B cell (primary cell): Measurements from ENCODE around the gene CTRB1. TPM values are rescaled to one million over a fixed set of nuclear protein-coding genes. Genes with fewer than 3 reads are reported as not detected.

ENCODE experiments used
- ATAC-seq: fragments of 200-7000 bp; cut with Tn5 transposase; one replicate; pipeline ENCODE4 v1.10.0; 2021; ENCODE audit warnings: low read depth, mild to moderate bottlenecking, moderate number of reproducible peaks, moderate library complexity
- CTCF ChIA-PET: fragments of 350-600 bp; sonication (Branson Sonifier 250); formaldehyde crosslinking; loops from one replicate; lab custom pipeline; 2021; ENCODE audit warnings: antibody characterized with exemption, inconsistent platforms; lab: Charles Lee
- POLR2A ChIA-PET: fragments of 350-600 bp; sonication (Branson Sonifier 250); formaldehyde crosslinking; loops from one replicate; lab custom pipeline; 2021; ENCODE audit warnings: antibody characterized with exemption; lab: Charles Lee
- DNase-seq: peaks from one replicate; pipeline ENCODE4 v3.0.0; 2013
- H2AFZ ChIP-seq: 2 replicates; pipeline ENCODE4 v1.6.1; 2012; ENCODE audit warnings: mild to moderate bottlenecking, low read depth, low read length; ENCODE audit not compliant: insufficient read depth, poor library complexity, severe bottlenecking
- H3K27ac ChIP-seq, 2 donors: 1 replicate in 1 of 2; 2 replicates in 1 of 2; pipeline ENCODE4 v1.5.1; 2012 to 2013; ENCODE audit warnings: low read length in 2 of 2, mild to moderate bottlenecking in 2 of 2, moderate library complexity in 1 of 2
- H3K27me3 ChIP-seq, 4 experiments: fragments of 200-600 bp in 1 of 4; sonication (generic) in 1 of 4; replicated peaks in 1 of 4; 1 replicate in 2 of 4; 2 replicates in 2 of 4; pipeline versions ENCODE4 v1.6.1 to v1.7.0; 2013 to 2016; ENCODE audit warnings: low read length in 3 of 4, mild to moderate bottlenecking in 2 of 4, mixed read lengths in 1 of 4, moderate library complexity in 1 of 4; ENCODE audit not compliant: insufficient read depth in 4 of 4, control insufficient read depth in 3 of 4; ENCODE audit errors: control extremely low read depth in 1 of 4
- H3K36me3 ChIP-seq, 2 experiments: replicated peaks in 1 of 2; 1 replicate in 1 of 2; 2 replicates in 1 of 2; pipeline versions ENCODE4 v1.6.1 to v1.7.1; 2013; ENCODE audit warnings: low read length in 1 of 2; ENCODE audit not compliant: insufficient read depth in 2 of 2, control insufficient read depth in 1 of 2; ENCODE audit errors: control extremely low read depth in 1 of 2, extremely low read depth in 1 of 2
- H3K4me1 ChIP-seq, 2 donors: fragments of 200-600 bp in 1 of 2; sonication (generic) in 1 of 2; 1 replicate in 1 of 2; 2 replicates in 1 of 2; pipeline versions ENCODE4 v1.5.1 to v1.6.1; 2013 to 2017; ENCODE audit warnings: low read length in 2 of 2; ENCODE audit not compliant: control insufficient read depth in 2 of 2, insufficient read depth in 2 of 2
- H3K4me2 ChIP-seq: replicated peaks from 2 replicates; pipeline ENCODE3; 2012; ENCODE audit warnings: mild to moderate bottlenecking, low read depth, low read length; ENCODE audit not compliant: poor library complexity, severe bottlenecking
- H3K4me3 ChIP-seq, 5 experiments: fragments of 200-600 bp in 1 of 5; sonication (generic) in 1 of 5; 1 replicate in 3 of 5; 2 replicates in 2 of 5; pipeline versions ENCODE4 v1.5.1 to v1.7.0; 2011 to 2016; ENCODE audit warnings: low read length in 4 of 5, mild to moderate bottlenecking in 4 of 5, low read depth in 2 of 5, control low read depth in 1 of 5, moderate library complexity in 1 of 5; ENCODE audit not compliant: insufficient read depth in 1 of 5; ENCODE audit errors: control extremely low read depth in 1 of 5, extremely low read depth in 1 of 5
- H3K79me2 ChIP-seq: fragments of 200-600 bp; sonication (generic); one replicate; pipeline ENCODE4 v1.6.0; 2016; ENCODE audit warnings: low read length; ENCODE audit not compliant: control insufficient read depth, insufficient read depth
- H3K9ac ChIP-seq: fragments of 200-600 bp; sonication (generic); 2 replicates; pipeline ENCODE4 v1.6.1; 2017; ENCODE audit warnings: mild to moderate bottlenecking, low read length, moderate library complexity
- H3K9me3 ChIP-seq, 3 donors: one replicate each; pipeline versions ENCODE4 v1.6.1 to v1.7.1; 2013; ENCODE audit warnings: low read length in 2 of 3; ENCODE audit not compliant: control insufficient read depth in 2 of 3, insufficient read depth in 1 of 3; ENCODE audit errors: control extremely low read depth in 1 of 3
- H4K20me1 ChIP-seq: 2 replicates; pipeline ENCODE4 v1.6.0; 2012; ENCODE audit warnings: mild to moderate bottlenecking, low read length; ENCODE audit not compliant: insufficient read depth, control insufficient read depth, poor library complexity, severe bottlenecking
- H3K27ac Mint-ChIP-seq: one replicate; pipeline ENCODE4 v1.8.0; 2021; ENCODE audit warnings: mixed read lengths
- H3K27me3 Mint-ChIP-seq: one replicate; pipeline ENCODE4 v1.8.0; 2021; ENCODE audit warnings: mixed read lengths
- H3K4me1 Mint-ChIP-seq: one replicate; pipeline ENCODE4 v1.8.0; 2021; ENCODE audit warnings: mixed read lengths
- H3K4me3 Mint-ChIP-seq: one replicate; pipeline ENCODE4 v1.8.0; 2021; ENCODE audit warnings: mixed read lengths
- H3K9me3 Mint-ChIP-seq: one replicate; pipeline ENCODE4 v1.8.0; 2022; ENCODE audit warnings: mixed read lengths; ENCODE audit not compliant: insufficient read depth
- CTCF ChIP-seq: fragments of 200-600 bp; IDR thresholded peaks from one replicate; pipeline ENCODE4 v1.8.0; 2022; ENCODE audit warnings: antibody characterized with exemption, mild to moderate bottlenecking
- EZH2 ChIP-seq: IDR thresholded peaks from 2 replicates; pipeline ENCODE4 v1.6.1; 2012; ENCODE audit warnings: borderline replicate concordance, low read depth, mild to moderate bottlenecking, moderate library complexity, low read length; ENCODE audit not compliant: insufficient read depth, poor library complexity, severe bottlenecking
- WGBS: methylation state at CpG from one replicate; pipeline ENCODE4 v1.1.5; 2013; ENCODE audit warnings: missing lambda C conversion rate; ENCODE audit not compliant: insufficient coverage; 5-methylcytosine and 5-hydroxymethylcytosine counted together
- intact Hi-C: fragments of 100-400 bp; cut with micrococcal nuclease; formaldehyde crosslinking; loops from one replicate; pipeline ENCODE4 v1.10.0; 2022
- polyA plus RNA-seq: library from polyadenylated mRNA; depleted of rRNA; stranded (reverse); fragments of >200 nt; gene quantifications from 2 replicates; pipeline ENCODE4 v1.2.3, GENCODE V29; 2012
- total RNA-seq, 2 donors: library from RNA; stranded (reverse); fragments of 120-200 nt in 1 of 2; gene quantifications; 1 replicate in 1 of 2; 2 replicates in 1 of 2; pipeline versions ENCODE4 v1.2.3 to v1.2.4, GENCODE V29; 2013 to 2022

Gene CTRB1
- total and polyA plus RNA-seq, 2 donors (not counting 1 experiment from before 2014, with no cell fraction given): not detected

- H3K9ac ChIP-seq: no peak overlapping the region
- H3K27ac ChIP-seq: no peak overlapping the region
- intact Hi-C loops: no loop called here
- H3K79me2 ChIP-seq: no peaks in the 10 kb centered on the region
- H2AFZ ChIP-seq: no peak overlapping the region
- no peak for DNase-seq
- no peaks in the 10 kb centered on the region for H4K20me1 ChIP-seq
- peaks cover 0 to 20% (median 3%) of the 10 kb centered on the region in 4 experiments for H3K27me3 ChIP-seq
- H3K9me3 Mint-ChIP-seq: no peaks in the 10 kb centered on the region
- POLR2A ChIA-PET: no interaction called here
- CTCF ChIA-PET: no interaction called here
- no peaks in the 10 kb centered on the region for H3K36me3 ChIP-seq
- no peak overlapping the region for H3K4me2 ChIP-seq
- WGBS: 87% methylated on average over 10 of the region's 11 CpGs
- no peak overlapping the region for H3K4me3 Mint-ChIP-seq
- H3K9me3 ChIP-seq: peaks cover 0 to 7% (median 0%) of the 10 kb centered on the region in 3 donors
- no peaks in the 10 kb centered on the region for H3K4me1 Mint-ChIP-seq
- H3K27ac Mint-ChIP-seq: no peak overlapping the region
- no peak overlapping the region for H3K4me3 ChIP-seq
- H3K4me1 ChIP-seq: no peaks in the 10 kb centered on the region
- H3K27me3 Mint-ChIP-seq: peaks cover 16% of the 10 kb centered on the region
- no peak for ATAC-seq
- TF ChIP-seq EZH2 (no peak), CTCF (no peak)
Measured at GRCh38 chr16:75207831-75208230, 11.0 kb upstream of the CTRB1 start.

GRCh38 chr16:75208242-75208825 lies 10.5 kb upstream of the CTRB1 start:
- H3K4me3 ChIP-seq: no peak overlapping the region
- H3K4me1 ChIP-seq: no peaks in the 10 kb centered on the region
- H3K27me3 Mint-ChIP-seq: peaks cover 16% of the 10 kb centered on the region
- no peak overlapping the region for H2AFZ ChIP-seq
- ChIA-PET CTCF (interaction anchor here (1.0 kb wide), 1 partner anchor 25 kb away, joined by 6 read pairs; no protein-coding TSS in a partner anchor), POLR2A (no interaction called here)
- no peak overlapping the region for H3K9ac ChIP-seq
- no peaks in the 10 kb centered on the region for H4K20me1 ChIP-seq
- H3K4me3 Mint-ChIP-seq: no peak overlapping the region
- no peaks in the 10 kb centered on the region for H3K36me3 ChIP-seq
- WGBS: 70% methylated on average over 6 of the region's 13 CpGs
- intact Hi-C loops: no loop called here
- no peak overlapping the region for H3K4me2 ChIP-seq
- TF ChIP-seq EZH2: no peak
- TF ChIP-seq CTCF: no peak
- no peaks in the 10 kb centered on the region for H3K79me2 ChIP-seq
- H3K27ac Mint-ChIP-seq: no peak overlapping the region
- H3K27ac ChIP-seq: no peak overlapping the region
- ATAC-seq (no peak), DNase-seq (no peak)
- peaks cover 0 to 16% (median 1%) of the 10 kb centered on the region in 4 experiments for H3K27me3 ChIP-seq
- peaks cover 0 to 7% (median 0%) of the 10 kb centered on the region in 3 donors for H3K9me3 ChIP-seq
- H3K4me1 Mint-ChIP-seq: no peaks in the 10 kb centered on the region
- no peaks in the 10 kb centered on the region for H3K9me3 Mint-ChIP-seq
